ENCODE results near the gene YAP1. TPM values are rescaled to one million over a fixed set of nuclear protein-coding genes. Genes with fewer than 3 reads are reported as not detected.

Gene YAP1
- total and polyA plus RNA-seq, 2 experiments from 2014 or later: 11.9 to 136 TPM

GRCh38 chr11:102216433-102217075 is 106.3 kb downstream of the YAP1 start:
- H3K4me3 ChIP-seq: no peak overlapping the region
- 76 to 78% methylated on average over 2 of the region's 2 CpGs for WGBS, 2 experiments (ENCODE audit: low coverage in 1 of 2, low lambda C conversion rate in 2 of 2, missing lambda C conversion rate in 2 of 2)
- H3K27ac ChIP-seq: no peak overlapping the region
- TF ChIP-seq EZH2 (IDR thresholded peaks at IDR 0.05; ENCODE audit: insufficient read depth, poor library complexity, severe bottlenecking) (no peak), EZH2phosphoT487 (IDR thresholded peaks at IDR 0.05; ENCODE audit: insufficient read depth, low read depth) (no peak)
- H3K9me3 ChIP-seq (ENCODE audit: low read depth): no peaks in the 10 kb centered on the region
- H2AFZ ChIP-seq: no peak overlapping the region
- no peak overlapping the region for H3K9ac ChIP-seq
- peaks cover 35% of the 10 kb centered on the region for H3F3A ChIP-seq (ENCODE audit: insufficient read depth)
- peaks cover 98% of the 10 kb centered on the region for H3K79me2 ChIP-seq (ENCODE audit: insufficient read depth)
- DNase-seq: no peak
- no peaks in the 10 kb centered on the region for H3K9me2 ChIP-seq (ENCODE audit: insufficient read depth)
- peaks cover 57% of the 10 kb centered on the region for H3K36me3 ChIP-seq (ENCODE audit: low read depth)
- H3K4me1 ChIP-seq (ENCODE audit: insufficient read depth): peaks cover 22% of the 10 kb centered on the region
- no peaks in the 10 kb centered on the region for H4K20me1 ChIP-seq (ENCODE audit: insufficient read depth)
- no peak overlapping the region for H3K4me2 ChIP-seq (ENCODE audit: unreplicated experiment)
- in situ Hi-C loops (cut with MboI): no loop called here
- H3K27me3 ChIP-seq (replicated peaks; ENCODE audit: insufficient read depth): no peaks in the 10 kb centered on the region

- H3K4me1 ChIP-seq (ENCODE audit: insufficient read depth): peaks cover 46% of the 10 kb centered on the region
- H3K27me3 ChIP-seq (replicated peaks; ENCODE audit: insufficient read depth): no peaks in the 10 kb centered on the region
- WGBS, 2 experiments (ENCODE audit: low coverage in 1 of 2, low lambda C conversion rate in 2 of 2, missing lambda C conversion rate in 2 of 2): 73 to 78% methylated on average over 7 of the region's 7 CpGs
- H3K9me2 ChIP-seq (ENCODE audit: insufficient read depth): no peaks in the 10 kb centered on the region
- TF ChIP-seq EZH2phosphoT487 (IDR thresholded peaks at IDR 0.05; ENCODE audit: insufficient read depth, low read depth): no peak
- TF ChIP-seq EZH2 (IDR thresholded peaks at IDR 0.05; ENCODE audit: insufficient read depth, poor library complexity, severe bottlenecking): no peak
- in situ Hi-C loops (cut with MboI): no loop called here
- H3K4me3 ChIP-seq: no peak overlapping the region
- no peak overlapping the region for H3K9ac ChIP-seq
- H3K79me2 ChIP-seq (ENCODE audit: insufficient read depth): peaks cover 82% of the 10 kb centered on the region
- H3K9me3 ChIP-seq (ENCODE audit: low read depth): no peaks in the 10 kb centered on the region
- no peak overlapping the region for H2AFZ ChIP-seq
- H3F3A ChIP-seq (ENCODE audit: insufficient read depth): peaks cover 64% of the 10 kb centered on the region
- DNase-seq: peak; percentile 58
- H3K27ac ChIP-seq: peak overlapping the region; percentile 26
- H3K36me3 ChIP-seq (ENCODE audit: low read depth): peaks cover 61% of the 10 kb centered on the region
- H4K20me1 ChIP-seq (ENCODE audit: insufficient read depth): no peaks in the 10 kb centered on the region
- H3K4me2 ChIP-seq (ENCODE audit: unreplicated experiment): no peak overlapping the region
Observed at GRCh38 chr11:102220728-102221467, 110.7 kb downstream of the YAP1 start.

GRCh38 chr11:102223859-102224258 is 113.6 kb downstream of the YAP1 start:
- Histone ChIP-seq H3K27me3 (replicated peaks; ENCODE audit: insufficient read depth) (no peaks in the 10 kb centered on the region), H3K9me2 (ENCODE audit: insufficient read depth) (no peaks in the 10 kb centered on the region), H3K4me2 (ENCODE audit: unreplicated experiment) (no peak overlapping the region), H3K9me3 (ENCODE audit: low read depth) (no peaks in the 10 kb centered on the region), H4K20me1 (ENCODE audit: insufficient read depth) (no peaks in the 10 kb centered on the region), H2AFZ (no peak overlapping the region), H3K79me2 (ENCODE audit: insufficient read depth) (peaks cover 71% of the 10 kb centered on the region), H3K4me1 (ENCODE audit: insufficient read depth) (peaks cover 53% of the 10 kb centered on the region), H3K4me3 (no peak overlapping the region), H3K27ac (peak overlapping the region; percentile 72), H3K9ac (no peak overlapping the region), H3F3A (ENCODE audit: insufficient read depth) (peaks cover 79% of the 10 kb centered on the region), H3K36me3 (ENCODE audit: low read depth) (peaks cover 48% of the 10 kb centered on the region)
- DNase-seq: peak; percentile 41
- in situ Hi-C loops (cut with MboI): no loop called here
- TF ChIP-seq EZH2phosphoT487 (IDR thresholded peaks at IDR 0.05; ENCODE audit: insufficient read depth, low read depth) (no peak), EZH2 (IDR thresholded peaks at IDR 0.05; ENCODE audit: insufficient read depth, poor library complexity, severe bottlenecking) (no peak)
- WGBS, 2 experiments (ENCODE audit: low coverage in 1 of 2, low lambda C conversion rate in 2 of 2, missing lambda C conversion rate in 2 of 2): 47% methylated on average over 2 of the region's 2 CpGs

- TF ChIP-seq EZH2 (IDR thresholded peaks at IDR 0.05; ENCODE audit: insufficient read depth, poor library complexity, severe bottlenecking): no peak
- TF ChIP-seq EZH2phosphoT487 (IDR thresholded peaks at IDR 0.05; ENCODE audit: insufficient read depth, low read depth): no peak
- Histone ChIP-seq H3K27me3 (replicated peaks; ENCODE audit: insufficient read depth) (no peaks in the 10 kb centered on the region), H3K9ac (peak overlapping the region; percentile 13; the same call in 1 of the 2 replicates), H3K36me3 (ENCODE audit: low read depth) (peaks cover 61% of the 10 kb centered on the region), H2AFZ (no peak overlapping the region), H3K4me1 (ENCODE audit: insufficient read depth) (peaks cover 44% of the 10 kb centered on the region), H4K20me1 (ENCODE audit: insufficient read depth) (no peaks in the 10 kb centered on the region), H3F3A (ENCODE audit: insufficient read depth) (peaks cover 72% of the 10 kb centered on the region), H3K27ac (peak overlapping the region; percentile 72), H3K4me3 (no peak overlapping the region), H3K9me3 (ENCODE audit: low read depth) (no peaks in the 10 kb centered on the region), H3K9me2 (ENCODE audit: insufficient read depth) (no peaks in the 10 kb centered on the region), H3K4me2 (ENCODE audit: unreplicated experiment) (peak overlapping the region; percentile 49), H3K79me2 (ENCODE audit: insufficient read depth) (peaks cover 71% of the 10 kb centered on the region)
- WGBS, 2 experiments (ENCODE audit: low coverage in 1 of 2, low lambda C conversion rate in 2 of 2, missing lambda C conversion rate in 2 of 2): 59 to 60% methylated on average over 4 of the region's 4 CpGs
- in situ Hi-C loops (cut with MboI): no loop called here
- peak; percentile 91 for DNase-seq
Observed at GRCh38 chr11:102225689-102226568, 115.7 kb downstream of the YAP1 start.
